GM12872 (cell line): ENCODE measurements around the gene SLC9A9.

ENCODE experiments used
- TF ChIP-seq, protein P1 (sequence below): IDR thresholded peaks from 3 replicates; pipeline ENCODE4 v1.5.1; 2011; ENCODE audit warnings: low read depth, mild to moderate bottlenecking, low read length, moderate library complexity; ENCODE audit not compliant: insufficient read depth

The SLC9A9 gene

GRCh38 chr3:143668924-143669790 lies 179.1 kb downstream of the SLC9A9 start:
- TF ChIP-seq, protein P1, sequence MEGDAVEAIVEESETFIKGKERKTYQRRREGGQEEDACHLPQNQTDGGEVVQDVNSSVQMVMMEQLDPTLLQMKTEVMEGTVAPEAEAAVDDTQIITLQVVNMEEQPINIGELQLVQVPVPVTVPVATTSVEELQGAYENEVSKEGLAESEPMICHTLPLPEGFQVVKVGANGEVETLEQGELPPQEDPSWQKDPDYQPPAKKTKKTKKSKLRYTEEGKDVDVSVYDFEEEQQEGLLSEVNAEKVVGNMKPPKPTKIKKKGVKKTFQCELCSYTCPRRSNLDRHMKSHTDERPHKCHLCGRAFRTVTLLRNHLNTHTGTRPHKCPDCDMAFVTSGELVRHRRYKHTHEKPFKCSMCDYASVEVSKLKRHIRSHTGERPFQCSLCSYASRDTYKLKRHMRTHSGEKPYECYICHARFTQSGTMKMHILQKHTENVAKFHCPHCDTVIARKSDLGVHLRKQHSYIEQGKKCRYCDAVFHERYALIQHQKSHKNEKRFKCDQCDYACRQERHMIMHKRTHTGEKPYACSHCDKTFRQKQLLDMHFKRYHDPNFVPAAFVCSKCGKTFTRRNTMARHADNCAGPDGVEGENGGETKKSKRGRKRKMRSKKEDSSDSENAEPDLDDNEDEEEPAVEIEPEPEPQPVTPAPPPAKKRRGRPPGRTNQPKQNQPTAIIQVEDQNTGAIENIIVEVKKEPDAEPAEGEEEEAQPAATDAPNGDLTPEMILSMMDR = no peak

GRCh38 chr3:143668385-143668784 lies 179.9 kb downstream of the SLC9A9 start:
- TF ChIP-seq, protein P1 = no peak

DNA sequence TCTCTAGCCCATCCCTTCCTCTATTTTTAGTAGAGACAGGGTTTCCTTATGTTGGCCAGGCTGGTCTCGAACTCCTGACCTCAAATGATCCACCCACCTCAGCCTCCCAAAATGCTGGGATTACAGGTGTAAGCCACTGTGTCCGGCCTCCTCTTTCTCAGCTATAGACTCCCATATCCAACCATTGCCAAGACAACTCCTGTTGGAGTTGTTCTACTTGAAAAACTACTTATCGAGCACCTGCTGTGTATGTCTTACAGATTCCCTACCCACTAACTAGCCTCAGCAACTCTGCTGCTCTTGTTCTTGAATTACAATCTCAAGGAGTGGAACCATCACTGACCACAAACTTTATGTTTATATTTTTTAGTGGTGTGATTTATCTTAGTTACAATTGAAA lies 186.6 kb downstream of the SLC9A9 start:
- TF ChIP-seq, protein P1 = no peak

DNA sequence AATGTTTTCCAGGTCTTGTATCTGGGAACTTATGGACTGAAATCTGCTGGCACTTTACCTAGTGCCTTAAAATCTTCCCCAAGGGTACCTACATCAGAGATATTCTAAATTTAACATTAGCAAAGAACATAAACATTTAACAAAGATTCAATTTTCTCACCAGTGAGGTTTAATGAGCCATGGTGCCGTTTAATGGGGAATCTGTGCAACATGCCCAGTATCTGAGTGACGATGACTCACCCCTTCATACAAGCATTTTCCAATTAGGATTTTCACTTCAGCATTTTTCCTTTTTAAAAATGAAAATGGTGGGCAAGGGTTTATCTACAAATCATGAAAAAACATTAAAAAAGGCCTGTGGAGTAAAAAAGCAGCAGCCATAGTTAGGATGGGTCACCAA lies 189.4 kb downstream of the SLC9A9 start:
- TF ChIP-seq, protein P1 = no peak

- TF ChIP-seq, protein P1 = no peak
These were observed 190.2 kb downstream of the SLC9A9 start for GRCh38 chr3:143658116-143658515.

DNA sequence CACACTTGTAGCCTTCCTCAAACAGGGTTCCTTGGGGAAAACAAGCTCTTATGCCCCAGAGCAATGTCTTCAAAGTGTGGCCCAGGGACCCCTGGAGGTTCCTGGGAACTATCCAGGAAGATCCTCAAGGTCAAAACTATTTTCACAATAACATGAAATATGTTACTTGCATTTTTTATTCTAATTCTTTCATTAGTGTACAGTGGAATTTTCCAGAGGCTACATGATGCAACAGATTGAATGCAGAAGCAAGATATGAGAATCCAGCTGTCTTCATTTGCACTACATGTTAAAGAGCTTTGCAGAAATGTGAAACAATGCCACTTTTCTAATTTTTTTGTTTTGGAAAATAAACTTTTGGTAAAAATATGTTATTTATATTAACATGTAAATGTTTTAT lies 190.9 kb downstream of the SLC9A9 start:
- TF ChIP-seq, protein P1 = no peak

GRCh38 chr3:143654906-143655305 lies 193.4 kb downstream of the SLC9A9 start:
- TF ChIP-seq, protein P1 = no peak
